SK-N-SH treated with all-trans-retinoic acid at 6 μM for 48 hours (cell line): ENCODE data around the gene KRT81.

ENCODE experiments used
- RARB ChIP-seq: fragments of 250-450 bp; sonication (Bioruptor Pico); IDR thresholded peaks from 2 replicates; pipeline ENCODE4 v1.8.0; 2021; ENCODE audit warnings: mild to moderate bottlenecking, moderate library complexity
- ZFP30 ChIP-seq: fragments of 450-650 bp; formaldehyde crosslinking; IDR thresholded peaks from 2 replicates; pipeline ENCODE4 v1.5.0; 2022; ENCODE audit warnings: mild to moderate bottlenecking, moderate library complexity
- ZNF8 ChIP-seq: fragments of 450-650 bp; formaldehyde crosslinking; IDR thresholded peaks from 2 replicates; pipeline ENCODE4 v1.5.0; 2020; ENCODE audit warnings: mild to moderate bottlenecking, moderate library complexity

- TF ChIP-seq ZNF8 (CRISPR knock-in tag), result no peak
- no peak for TF ChIP-seq RARB (CRISPR knock-in tag)
- TF ChIP-seq ZFP30, result no peak
These were observed 39.8 kb downstream of the KRT81 start for GRCh38 chr12:52251367-52252051.
